CD14-positive monocyte (primary cell): ENCODE results near the gene NOP16. TPM values are rescaled to one million over a fixed set of nuclear protein-coding genes. Genes with fewer than 3 reads are reported as not detected.
A peak's percentile ranks its signal among the peaks of the same experiment; 100 is the strongest.

Source experiments
- DNase-seq, 3 donors: peaks; one replicate each; pipeline ENCODE4 v3.0.0-alpha.2; 2011 to 2022
- H2AFZ ChIP-seq: 2 replicates; pipeline ENCODE4 v1.6.0; 2012; ENCODE audit warnings: mild to moderate bottlenecking, low read depth, low read length, inconsistent platforms; ENCODE audit not compliant: insufficient read depth, poor library complexity, severe bottlenecking
- H3K27ac ChIP-seq, 2 donors: 1 replicate in 1 of 2; 2 replicates in 1 of 2; pipeline ENCODE4 v1.5.1; 2012 to 2013; ENCODE audit warnings: low read length in 2 of 2, control low read depth in 1 of 2, inconsistent platforms in 1 of 2, low read depth in 1 of 2, mild to moderate bottlenecking in 1 of 2
- H3K27me3 ChIP-seq, 2 donors: one replicate each; pipeline versions ENCODE4 v1.6.0 to v1.6.1; 2011 to 2013; ENCODE audit warnings: low read length in 2 of 2; ENCODE audit not compliant: control insufficient read depth in 2 of 2, insufficient read depth in 2 of 2
- H3K36me3 ChIP-seq, 2 donors: replicated peaks in 1 of 2; 1 replicate in 1 of 2; 2 replicates in 1 of 2; pipeline versions ENCODE4 v1.5.1 to v1.6.1; 2012 to 2013; ENCODE audit warnings: low read length in 2 of 2, control low read depth in 1 of 2, inconsistent platforms in 1 of 2, mild to moderate bottlenecking in 1 of 2; ENCODE audit not compliant: insufficient read depth in 2 of 2, control insufficient read depth in 1 of 2
- H3K4me1 ChIP-seq, 2 donors: 1 replicate in 1 of 2; 2 replicates in 1 of 2; pipeline versions ENCODE4 v1.5.1 to v1.6.1; 2012 to 2013; ENCODE audit warnings: low read length in 2 of 2, control low read depth in 1 of 2, inconsistent platforms in 1 of 2, mild to moderate bottlenecking in 1 of 2, moderate library complexity in 1 of 2; ENCODE audit not compliant: insufficient read depth in 2 of 2, control insufficient read depth in 1 of 2
- H3K4me2 ChIP-seq: replicated peaks from 2 replicates; pipeline ENCODE3; 2012; ENCODE audit warnings: low read length, moderate library complexity, mild to moderate bottlenecking; ENCODE audit not compliant: poor library complexity, severe bottlenecking; ENCODE audit errors: extremely low read depth
- H3K4me3 ChIP-seq, 3 experiments: fragments of 200-600 bp in 1 of 3; sonication (generic) in 1 of 3; replicated peaks in 1 of 3; 1 replicate in 2 of 3; 2 replicates in 1 of 3; pipeline ENCODE4 v1.5.1; 2011 to 2013; ENCODE audit warnings: low read length in 3 of 3, mild to moderate bottlenecking in 3 of 3, control low read depth in 2 of 3, low read depth in 2 of 3, inconsistent platforms in 1 of 3, moderate library complexity in 1 of 3
- H3K79me2 ChIP-seq: 2 replicates; pipeline ENCODE4 v1.6.0; 2012; ENCODE audit warnings: mild to moderate bottlenecking, control low read depth, inconsistent platforms, low read length, moderate library complexity; ENCODE audit not compliant: insufficient read depth
- H3K9ac ChIP-seq: 2 replicates; pipeline ENCODE4 v1.6.0; 2017; ENCODE audit warnings: low read length, mild to moderate bottlenecking; ENCODE audit not compliant: insufficient read depth, poor library complexity, severe bottlenecking
- H3K9me3 ChIP-seq, 2 donors: replicated peaks in 1 of 2; 1 replicate in 1 of 2; 2 replicates in 1 of 2; pipeline versions ENCODE4 v1.5.1 to v1.6.1; 2012 to 2013; ENCODE audit warnings: low read length in 2 of 2, control low read depth in 1 of 2; ENCODE audit not compliant: control insufficient read depth in 1 of 2, insufficient read depth in 1 of 2
- H4K20me1 ChIP-seq: 2 replicates; pipeline ENCODE4 v1.6.0; 2012; ENCODE audit warnings: mild to moderate bottlenecking, low read length, control low read depth, moderate library complexity; ENCODE audit not compliant: insufficient read depth
- H3K27ac Mint-ChIP-seq, 7 donors: one replicate each; pipeline ENCODE4 v1.8.0; 2020; ENCODE audit warnings: mild to moderate bottlenecking in 7 of 7, mixed read lengths in 7 of 7, moderate library complexity in 6 of 7, inconsistent platforms in 2 of 7
- H3K27me3 Mint-ChIP-seq, 3 donors: one replicate each; pipeline ENCODE4 v1.8.0; 2021 to 2022; ENCODE audit warnings: low read depth in 3 of 3, mild to moderate bottlenecking in 3 of 3, mixed read lengths in 3 of 3, moderate library complexity in 3 of 3, inconsistent platforms in 1 of 3
- H3K36me3 Mint-ChIP-seq, 2 donors: one replicate each; pipeline ENCODE4 v1.8.0; 2020; ENCODE audit warnings: mixed read lengths in 2 of 2, inconsistent platforms in 1 of 2, mild to moderate bottlenecking in 1 of 2
- H3K4me1 Mint-ChIP-seq: one replicate; pipeline ENCODE4 v1.8.0; 2020; ENCODE audit warnings: mild to moderate bottlenecking, mixed read lengths
- H3K4me3 Mint-ChIP-seq, 2 donors: one replicate each; pipeline ENCODE4 v1.8.0; 2020; ENCODE audit warnings: mild to moderate bottlenecking in 2 of 2, mixed read lengths in 2 of 2, moderate library complexity in 1 of 2
- H3K9me3 Mint-ChIP-seq, 7 donors: one replicate each; pipeline ENCODE4 v1.8.0; 2020 to 2022; ENCODE audit warnings: mixed read lengths in 7 of 7, mild to moderate bottlenecking in 6 of 7, moderate library complexity in 6 of 7, inconsistent platforms in 2 of 7
- WGBS: methylation state at CpG from one replicate; pipeline ENCODE4 v1.1.5; 2013; ENCODE audit warnings: missing lambda C conversion rate; ENCODE audit not compliant: insufficient coverage; 5-methylcytosine and 5-hydroxymethylcytosine counted together
- intact Hi-C, 2 donors: fragments of 100-400 bp; cut with micrococcal nuclease; formaldehyde crosslinking; loops; one replicate each; pipeline versions ENCODE4 v1.15.0 to v1.15.1; 2023
- polyA plus RNA-seq, 3 donors: library from polyadenylated mRNA; depleted of rRNA in 1 of 3; unstranded in 2 of 3; stranded (reverse) in 1 of 3; fragments of 300-500 nt in 2 of 3; fragments of >200 nt in 1 of 3; fragmentation: Illumina TruSeq in 2 of 3; gene quantifications; 1 replicate in 2 of 3; 2 replicates in 1 of 3; pipeline ENCODE4 v1.2.3, GENCODE V29; 2012 to 2021
- TF ChIP-seq, protein P1 (sequence below): fragments of 200-600 bp; IDR thresholded peaks from one replicate; pipeline ENCODE4 v1.8.0; 2022; ENCODE audit warnings: antibody characterized with exemption, mild to moderate bottlenecking

NOP16 gene
- polyA plus RNA-seq, 3 donors = 17.2 to 23.4 (median 17.6) TPM

DNA sequence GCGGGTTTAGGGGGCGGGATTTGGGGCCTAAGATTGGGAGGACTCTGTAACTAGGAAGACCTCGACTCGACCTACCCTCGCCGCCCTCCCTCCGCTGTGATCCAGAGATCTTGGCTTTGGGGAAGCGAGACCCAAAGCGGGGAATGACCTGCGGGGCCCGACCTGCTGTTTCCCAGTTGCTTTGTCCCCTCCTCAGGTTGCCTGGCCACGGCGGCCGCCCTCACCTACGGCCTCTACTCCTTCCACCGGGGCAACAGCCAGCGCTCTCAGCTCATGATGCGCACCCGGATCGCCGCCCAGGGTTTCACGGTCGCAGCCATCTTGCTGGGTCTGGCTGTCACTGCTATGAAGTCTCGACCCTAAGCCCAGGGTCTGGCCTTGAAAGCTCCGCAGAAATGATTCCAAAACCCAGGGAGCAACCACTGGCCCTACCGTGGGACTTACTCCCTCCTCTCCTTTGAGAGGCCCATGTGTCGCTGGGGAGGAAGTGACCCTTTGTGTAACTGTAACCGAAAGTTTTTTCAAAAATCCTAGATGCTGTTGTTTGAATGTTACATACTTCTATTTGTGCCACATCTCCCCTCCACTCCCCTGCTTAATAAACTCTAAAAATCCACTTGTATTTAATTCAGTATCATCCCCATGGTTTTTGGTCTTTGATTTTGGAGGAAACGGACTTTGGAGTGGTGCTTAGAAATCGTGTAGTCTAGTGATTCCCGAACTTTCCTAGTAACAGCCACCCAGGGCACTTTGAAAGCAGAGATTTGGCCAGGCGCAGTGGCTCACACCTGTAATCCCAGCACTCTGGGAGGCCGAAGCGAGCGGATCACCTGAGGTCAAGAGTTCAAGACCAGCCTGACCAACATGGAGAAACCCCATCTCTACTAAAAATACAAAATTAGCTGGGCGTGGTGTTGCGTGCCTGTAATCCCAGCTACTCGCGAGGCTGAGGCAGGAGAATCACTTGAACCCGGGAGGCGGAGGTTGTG lies 1.0 kb upstream of the NOP16 start:
- H3K4me3 ChIP-seq = peak overlapping the region; percentile 66 to 98 (median 73)
- no peaks in the 10 kb centered on the region for H3K27me3 ChIP-seq
- H3K27me3 Mint-ChIP-seq = no peaks in the 10 kb centered on the region
- H3K79me2 ChIP-seq = peaks cover 41% of the 10 kb centered on the region
- intact Hi-C loops = loop anchor here (2.0 to 10.0 kb wide), 4 partner anchors 29 to 147 kb away; partner anchors contain the start of genes FAF2 (in 2 of the 2), RNF44 (in 2 of the 2) and KIAA1191 (in 1 of the 2)
- H3K4me1 ChIP-seq = peaks cover 34 to 45% of the 10 kb centered on the region in 2 donors
- TF ChIP-seq, protein P1, sequence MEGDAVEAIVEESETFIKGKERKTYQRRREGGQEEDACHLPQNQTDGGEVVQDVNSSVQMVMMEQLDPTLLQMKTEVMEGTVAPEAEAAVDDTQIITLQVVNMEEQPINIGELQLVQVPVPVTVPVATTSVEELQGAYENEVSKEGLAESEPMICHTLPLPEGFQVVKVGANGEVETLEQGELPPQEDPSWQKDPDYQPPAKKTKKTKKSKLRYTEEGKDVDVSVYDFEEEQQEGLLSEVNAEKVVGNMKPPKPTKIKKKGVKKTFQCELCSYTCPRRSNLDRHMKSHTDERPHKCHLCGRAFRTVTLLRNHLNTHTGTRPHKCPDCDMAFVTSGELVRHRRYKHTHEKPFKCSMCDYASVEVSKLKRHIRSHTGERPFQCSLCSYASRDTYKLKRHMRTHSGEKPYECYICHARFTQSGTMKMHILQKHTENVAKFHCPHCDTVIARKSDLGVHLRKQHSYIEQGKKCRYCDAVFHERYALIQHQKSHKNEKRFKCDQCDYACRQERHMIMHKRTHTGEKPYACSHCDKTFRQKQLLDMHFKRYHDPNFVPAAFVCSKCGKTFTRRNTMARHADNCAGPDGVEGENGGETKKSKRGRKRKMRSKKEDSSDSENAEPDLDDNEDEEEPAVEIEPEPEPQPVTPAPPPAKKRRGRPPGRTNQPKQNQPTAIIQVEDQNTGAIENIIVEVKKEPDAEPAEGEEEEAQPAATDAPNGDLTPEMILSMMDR = no peak
- peak overlapping the region; percentile 95 to 96 for H3K27ac ChIP-seq
- H3K27ac Mint-ChIP-seq = peak overlapping the region; percentile 98 to 100 (median 100)
- peaks cover 6% of the 10 kb centered on the region for H4K20me1 ChIP-seq
- H3K4me1 Mint-ChIP-seq = peaks cover 47% of the 10 kb centered on the region
- 0% methylated on average over 24 of the region's 41 CpGs for WGBS
- H3K36me3 ChIP-seq = peaks cover 23 to 62% of the 10 kb centered on the region in 2 donors
- peak overlapping the region; percentile 93 for H2AFZ ChIP-seq
- peak overlapping the region; percentile 98 to 99 for H3K4me3 Mint-ChIP-seq
- H3K9me3 Mint-ChIP-seq = no peaks in the 10 kb centered on the region
- H3K9me3 ChIP-seq = no peaks in the 10 kb centered on the region
- H3K9ac ChIP-seq = peak overlapping the region; percentile 83
- H3K36me3 Mint-ChIP-seq = peaks cover 34 to 60% of the 10 kb centered on the region in 2 donors
- H3K4me2 ChIP-seq = peak overlapping the region; percentile 97
- DNase-seq = peak in 1 of 3 donors; percentile 20

DNA sequence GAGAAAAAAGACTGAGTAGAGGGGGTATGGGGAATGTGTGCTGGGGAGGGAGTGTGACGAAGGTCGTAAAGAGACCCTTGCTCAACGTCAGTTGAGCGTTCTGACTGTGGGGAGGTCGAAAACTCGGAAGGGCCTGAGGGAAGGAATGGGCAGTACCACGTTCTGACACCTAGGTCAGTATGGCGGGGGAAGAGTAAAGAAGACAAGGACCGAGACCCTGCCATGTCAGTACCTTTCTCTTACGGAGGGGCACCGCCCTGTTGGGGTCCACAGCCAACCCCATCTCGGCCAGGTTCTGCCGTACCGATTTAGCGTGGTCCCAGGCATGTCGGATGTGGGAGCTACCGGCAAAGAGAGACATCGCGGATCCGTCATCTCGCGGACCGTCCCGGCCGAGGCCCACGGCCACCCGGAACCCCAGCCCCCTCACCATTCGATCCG lies 375 bp downstream of the NOP16 start:
- Histone ChIP-seq H3K79me2 (peaks cover 41% of the 10 kb centered on the region), H3K36me3 (peaks cover 32 to 63% of the 10 kb centered on the region in 2 donors)
- peaks cover 47% of the 10 kb centered on the region for H3K4me1 Mint-ChIP-seq

More for the DNA sequence above, 375 bp downstream of the NOP16 start:
- Mint-ChIP-seq H3K27ac (peak overlapping the region; percentile 98 to 100 (median 100)), H3K9me3 (no peaks in the 10 kb centered on the region), H3K27me3 (peaks cover 0 to 2% (median 0%) of the 10 kb centered on the region in 3 donors), H3K36me3 (peaks cover 45 to 63% of the 10 kb centered on the region in 2 donors), H3K4me3 (peak overlapping the region; percentile 98 to 99)
- intact Hi-C loops = loop anchor here (2.0 to 10.0 kb wide), 4 partner anchors 27 to 149 kb away; partner anchors contain the start of genes FAF2 (in 2 of the 2), RNF44 (in 2 of the 2) and KIAA1191 (in 1 of the 2)
- peaks cover 11% of the 10 kb centered on the region for H4K20me1 ChIP-seq
- TF ChIP-seq, protein P1 = no peak
- no peaks in the 10 kb centered on the region for H3K9me3 ChIP-seq
- peak overlapping the region; percentile 66 to 98 (median 73) for H3K4me3 ChIP-seq
- under 1% methylated on average over 29 of the region's 29 CpGs for WGBS
- H3K27me3 ChIP-seq = no peaks in the 10 kb centered on the region
- peaks cover 34 to 45% of the 10 kb centered on the region in 2 donors for H3K4me1 ChIP-seq
- DNase-seq = no peak
- H3K27ac ChIP-seq = peak overlapping the region; percentile 95 to 96
- peak overlapping the region; percentile 83 for H3K9ac ChIP-seq
- H3K4me2 ChIP-seq = peak overlapping the region; percentile 97
- H2AFZ ChIP-seq = peak overlapping the region; percentile 93
